ENCODE data around the gene ASPM.
"Not testable (repeated sequence)": the region's sequence is repeated elsewhere in the genome, so short reads cannot be mapped to it uniquely, and the experiment has no call there.

ASPM gene

DNA sequence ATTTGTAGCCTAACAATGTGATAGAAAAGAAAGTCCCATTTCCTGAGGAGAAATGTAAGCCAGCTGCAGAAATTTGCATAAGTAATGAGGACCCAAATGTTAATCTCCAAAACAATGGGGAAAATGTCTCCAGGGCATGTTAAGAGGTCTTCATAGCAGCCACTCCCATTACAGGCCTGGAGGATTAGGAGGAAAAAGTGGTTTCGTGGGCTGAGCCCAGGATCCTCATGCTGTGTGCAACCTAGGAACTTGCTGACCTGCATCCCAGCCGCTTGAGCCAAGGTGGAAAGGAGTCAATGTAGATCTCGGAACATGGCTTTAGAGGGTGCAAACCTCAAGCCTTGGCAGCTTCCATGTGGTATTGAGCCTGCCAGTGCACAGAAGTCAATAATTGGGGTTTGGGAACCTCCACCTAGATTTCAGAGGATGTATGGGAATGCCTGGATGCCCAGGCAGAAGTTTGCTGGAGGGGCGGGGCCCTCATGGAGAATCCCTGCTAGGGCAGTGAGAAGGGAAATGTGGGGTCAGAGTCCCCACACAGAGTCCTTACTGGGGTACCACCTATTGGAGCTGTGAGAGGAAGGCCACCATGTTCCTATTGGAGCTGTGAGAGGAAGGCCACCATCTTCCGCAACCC is 65.2 kb downstream of the ASPM start:
- DNase-seq, result no peak

DNA sequence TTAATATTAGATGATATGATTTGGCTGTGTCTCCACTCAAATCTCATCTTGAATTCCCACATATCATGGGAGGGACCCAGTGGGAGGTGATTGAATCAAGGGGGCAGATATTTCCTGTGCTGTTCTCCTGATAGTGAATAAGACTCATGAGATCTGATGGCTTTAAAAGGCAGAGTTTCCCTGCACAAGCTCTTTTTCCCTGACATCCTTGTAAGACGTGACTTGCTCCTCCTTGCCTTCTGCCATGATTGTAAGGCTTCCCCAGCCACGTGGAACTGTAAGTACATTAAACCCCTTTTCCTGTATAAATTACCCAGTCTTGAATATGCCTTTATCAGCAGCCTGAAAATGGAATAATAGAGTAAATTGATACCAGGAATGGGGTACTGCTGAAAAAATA is 66.1 kb downstream of the ASPM start:
- no peak for DNase-seq

DNA sequence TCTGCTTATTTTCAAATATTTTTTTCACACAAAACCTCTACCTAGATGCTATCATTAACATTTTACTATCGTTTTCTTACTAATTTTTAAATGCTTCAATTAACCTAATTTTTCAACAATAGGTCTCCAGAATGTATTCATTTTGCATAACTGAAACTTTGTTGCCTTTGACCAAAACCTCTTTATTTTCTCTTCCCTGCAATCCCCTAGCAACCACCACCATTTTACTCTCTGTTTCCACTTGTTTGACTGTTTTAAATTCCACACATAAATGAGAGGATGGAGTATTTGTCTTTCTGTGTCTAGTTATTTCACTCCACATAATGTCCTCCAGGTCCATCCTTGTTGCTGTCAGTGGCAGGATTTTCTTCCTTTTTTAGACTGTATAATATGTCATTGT is 69.9 kb downstream of the ASPM start:
- DNase-seq, result no peak

DNA sequence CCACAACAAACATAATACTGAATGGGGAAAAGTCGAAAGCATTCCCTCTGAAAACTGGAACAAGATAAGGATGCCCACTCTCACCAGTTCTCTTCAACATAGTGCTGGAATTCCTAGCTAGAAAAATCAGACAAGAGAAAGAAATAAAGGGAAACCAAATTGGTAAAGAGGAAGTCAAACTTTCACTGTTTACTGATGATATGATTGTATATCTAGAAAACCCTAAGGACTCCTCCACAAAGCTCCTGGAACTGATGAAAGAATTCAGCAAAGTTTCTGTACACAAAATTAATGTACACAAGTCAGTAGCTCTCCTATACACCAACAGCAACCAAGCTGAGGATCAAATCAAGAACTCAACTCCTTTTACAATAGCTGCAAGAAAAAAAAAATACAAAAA is 72.5 kb downstream of the ASPM start:
- no peak for DNase-seq

DNA sequence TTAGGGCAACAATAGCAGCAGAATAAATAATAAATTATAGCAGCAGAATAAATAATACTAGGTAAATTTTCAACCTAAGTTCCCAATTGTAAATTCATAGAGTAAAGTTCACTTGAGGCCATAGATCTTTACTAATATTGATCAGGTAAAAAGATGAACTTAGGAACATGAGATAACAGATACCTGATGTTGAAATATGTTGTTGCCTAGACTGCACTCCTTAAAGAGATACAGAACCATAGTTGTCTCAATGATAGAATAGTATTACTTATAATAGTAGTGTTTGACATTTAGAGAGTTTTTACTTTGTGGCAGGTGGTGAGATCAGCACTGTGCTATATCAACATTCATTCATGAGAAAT is 79.0 kb downstream of the ASPM start:
- DNase-seq, result no peak

DNA sequence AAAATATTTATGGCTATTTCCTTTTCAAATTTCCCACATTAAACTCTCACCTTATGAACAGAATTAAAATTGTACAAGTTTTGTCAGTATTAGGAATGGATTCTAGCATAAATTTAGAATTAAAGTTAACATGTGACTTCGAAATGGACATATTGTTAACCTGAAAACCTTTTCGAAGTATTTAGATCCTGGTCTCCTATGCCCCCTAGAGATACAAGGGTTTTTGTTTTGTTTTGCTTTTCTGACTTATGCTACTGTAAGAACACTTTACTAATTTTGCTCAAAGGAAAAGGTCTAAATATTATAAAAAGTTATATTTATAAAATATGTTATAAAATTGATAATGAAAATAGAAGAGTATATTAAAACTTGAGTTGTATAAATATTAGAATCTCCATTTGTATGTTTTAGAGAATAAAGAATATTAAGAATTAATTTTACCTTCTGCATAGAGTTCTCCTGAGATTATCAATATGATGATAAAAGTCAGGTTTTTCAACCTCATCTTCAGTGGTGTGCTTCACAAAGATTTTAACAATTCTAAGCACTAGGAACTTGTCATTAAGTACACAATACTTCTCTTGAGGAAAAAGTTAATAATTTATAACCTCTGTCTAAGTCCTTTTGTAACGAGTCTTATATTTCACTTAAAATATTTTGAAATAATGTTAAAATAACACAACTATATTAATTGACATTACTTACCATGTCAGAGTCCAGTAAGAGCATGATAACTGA is 79.6 kb downstream of the ASPM start, which contains the start of gene F13B:
TSS of gene F13B (minus strand) at position 542 of the 738 bp plus-strand sequence. CDS start at position 505, 37 bp downstream.
- no peak for DNase-seq

DNA sequence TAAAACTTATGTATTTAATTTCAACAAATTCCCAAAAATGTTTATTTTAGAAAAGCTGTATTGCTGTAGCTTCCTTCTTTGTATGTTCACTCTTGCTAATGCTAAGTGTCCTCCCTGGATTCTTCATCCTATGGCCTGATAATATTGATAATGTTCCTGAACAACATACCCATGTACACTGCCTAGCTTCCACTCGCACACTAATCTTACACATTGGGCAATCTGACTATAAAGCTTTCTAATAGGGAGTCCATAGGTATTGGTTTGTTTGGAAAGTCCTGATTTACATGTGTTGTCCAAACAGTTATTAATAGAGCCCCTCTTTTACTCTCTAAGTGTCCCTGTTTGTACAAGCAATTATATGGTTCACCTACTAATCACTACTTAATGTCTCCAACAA is 80.2 kb downstream of the ASPM start:
- no peak for DNase-seq

DNA sequence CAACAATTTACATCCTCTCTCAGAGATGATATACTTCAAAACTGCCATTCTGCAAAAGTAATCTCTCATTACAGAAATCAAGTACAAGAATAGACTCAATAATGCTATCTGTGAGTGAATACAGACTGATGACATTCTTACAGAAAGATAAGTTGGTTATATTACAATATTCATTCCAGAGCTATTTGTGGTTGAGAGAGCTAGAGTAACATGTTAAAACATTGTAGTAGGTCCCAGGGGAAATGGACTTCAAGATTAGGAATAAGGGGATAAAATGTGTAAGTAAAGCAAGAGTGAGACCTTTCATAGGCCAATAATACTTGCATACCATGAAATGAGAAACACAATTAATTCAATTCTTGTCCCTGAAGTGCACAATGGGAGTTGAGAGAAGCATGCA is 80.9 kb downstream of the ASPM start:
- no peak for DNase-seq

DNA sequence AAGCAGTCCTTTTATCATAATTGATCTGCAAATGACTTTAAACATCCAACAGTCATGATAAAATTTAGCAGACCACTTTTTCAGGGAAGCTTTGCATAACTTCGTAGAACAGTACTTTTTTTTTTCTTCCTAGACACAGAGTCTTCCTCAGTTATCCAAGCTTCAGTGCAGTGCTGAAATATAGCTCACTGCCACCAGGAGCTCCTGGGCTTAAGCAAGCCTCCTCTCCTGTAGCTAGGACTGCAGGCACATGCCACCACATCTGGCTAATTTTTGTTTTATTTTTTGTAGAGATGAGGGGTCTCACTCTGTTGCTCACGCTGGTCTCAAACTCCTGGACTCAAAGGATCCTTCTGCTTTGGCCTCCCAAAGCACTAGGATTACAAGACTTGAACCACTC is 83.3 kb downstream of the ASPM start:
- no peak for DNase-seq

DNA sequence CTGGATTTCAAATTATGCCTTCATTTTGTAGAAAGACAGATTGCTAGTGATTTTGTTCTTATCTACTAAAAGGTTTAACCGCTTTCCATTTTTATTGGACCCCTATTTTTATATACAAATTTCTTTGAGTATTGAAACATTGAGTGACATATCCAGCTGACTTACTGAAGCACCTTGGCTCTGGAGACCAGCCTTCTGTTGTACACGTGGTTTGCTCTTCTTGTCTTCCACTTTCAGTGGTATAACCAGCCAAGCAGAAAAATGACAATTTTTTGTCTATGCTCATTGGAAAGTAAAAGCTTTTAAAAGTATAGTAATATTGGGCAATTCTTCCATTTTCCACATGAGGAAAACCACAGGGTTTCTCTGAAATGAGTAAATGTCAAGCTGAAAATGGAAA is 83.8 kb downstream of the ASPM start:
- no peak for DNase-seq

DNA sequence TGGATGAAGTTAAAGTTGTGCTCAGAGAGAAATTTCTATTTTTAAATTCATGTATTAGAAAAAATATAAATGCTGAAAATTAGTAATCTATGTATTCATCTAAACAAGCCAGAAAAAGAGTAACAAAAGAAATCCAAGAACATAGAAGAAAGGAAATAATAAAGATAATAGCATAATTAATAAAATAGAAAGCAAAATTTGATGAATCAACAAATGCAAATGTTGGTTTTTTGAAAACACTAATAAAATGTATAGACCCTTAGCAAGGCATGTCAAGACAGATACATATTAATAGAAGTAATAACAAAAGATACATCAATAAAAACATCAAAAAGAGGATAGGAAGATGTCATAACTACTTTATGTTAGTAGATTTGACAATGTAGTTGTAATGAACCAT is 97.4 kb downstream of the ASPM start:
- no peak for DNase-seq

DNA sequence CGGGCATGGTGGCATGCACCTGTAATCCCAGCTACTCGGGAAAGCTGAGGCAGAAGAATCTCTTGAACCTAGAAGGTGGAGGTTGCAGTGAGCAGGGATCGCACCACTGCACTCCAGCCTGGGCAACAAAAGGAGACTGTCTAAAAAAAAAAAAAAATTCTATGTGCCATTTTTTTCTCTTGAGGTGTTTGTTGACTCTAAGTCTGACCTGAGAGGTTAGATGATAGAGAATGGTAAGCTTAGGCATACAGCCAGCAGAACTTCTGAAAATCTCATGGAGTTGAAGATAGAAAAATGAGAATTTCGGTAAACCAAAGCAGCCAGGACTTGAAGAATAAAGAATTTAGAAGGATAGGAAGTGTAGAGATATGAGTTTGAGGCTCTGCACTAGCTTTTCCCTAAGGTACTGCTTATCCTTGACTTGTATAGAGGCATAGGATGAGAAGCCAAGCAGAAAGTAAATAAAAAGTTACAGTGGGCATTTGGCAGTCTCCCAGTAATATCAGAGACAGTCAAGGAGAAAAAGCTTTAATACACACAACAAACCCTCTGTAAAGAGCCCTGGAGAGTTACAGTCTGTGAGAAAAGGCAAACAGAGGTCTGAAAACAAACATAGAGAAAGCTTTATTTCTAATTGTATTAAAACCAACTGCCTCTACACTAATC is 103.7 kb downstream of the ASPM start:
- DNase-seq, result no peak

DNA sequence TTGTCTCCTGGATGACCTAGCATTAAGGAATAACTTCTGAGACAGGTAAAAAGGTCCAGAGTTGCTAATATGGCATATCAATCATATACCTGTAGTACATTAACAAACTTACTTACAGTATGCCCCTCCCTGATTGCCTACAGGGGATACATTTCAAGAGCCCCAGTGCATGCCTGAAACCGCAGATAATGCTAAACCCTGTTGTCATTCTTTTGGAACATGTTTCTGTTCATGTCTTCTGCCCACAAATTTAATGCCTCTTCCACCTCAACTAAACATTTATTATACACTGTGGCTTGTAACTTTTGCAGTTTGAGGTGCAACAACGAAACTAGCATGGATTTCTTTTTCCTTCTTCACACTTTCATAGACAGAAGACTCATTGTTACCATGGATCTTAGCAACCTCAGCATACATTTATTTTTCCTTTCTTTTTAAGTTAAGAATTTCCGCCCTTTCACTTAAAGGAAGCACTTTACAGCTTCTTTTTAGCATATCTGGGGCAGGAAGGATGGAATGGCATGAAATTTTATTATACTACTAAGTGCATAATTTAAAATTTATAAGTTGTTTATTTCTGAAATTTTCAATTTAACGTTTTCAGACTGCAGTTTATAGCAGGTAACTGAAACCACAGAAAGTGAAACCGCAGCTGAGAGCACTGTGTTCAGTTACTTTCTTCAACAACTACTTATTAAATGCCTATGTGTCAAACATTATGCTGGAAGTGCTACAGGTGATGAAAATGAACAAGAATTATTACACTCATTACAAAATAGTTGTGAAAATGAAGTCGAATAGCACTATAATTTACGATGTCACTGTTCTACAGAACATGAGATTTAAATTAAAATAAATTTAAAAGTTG is 104.7 kb downstream of the ASPM start:
- DNase-seq, result no peak

DNA sequence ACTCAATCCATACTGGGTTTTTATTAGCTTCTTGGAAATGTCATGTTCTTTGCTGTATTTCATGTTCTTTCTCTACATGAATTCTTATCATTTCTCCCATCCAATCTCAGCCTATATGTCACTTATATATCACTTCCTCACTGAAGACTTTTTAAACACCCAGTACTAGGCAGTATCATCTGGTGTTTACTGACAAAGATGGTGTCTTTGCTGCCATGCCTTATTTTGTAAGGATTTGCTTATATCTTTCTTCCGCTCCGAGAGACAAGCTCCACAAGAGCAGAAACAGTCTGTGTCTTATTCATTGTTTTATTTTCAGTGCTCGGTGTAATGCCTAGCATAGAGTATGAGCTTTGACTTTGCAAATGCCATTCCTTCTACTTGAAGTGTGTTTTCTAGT is 109.6 kb downstream of the ASPM start:
- no peak for DNase-seq

DNA sequence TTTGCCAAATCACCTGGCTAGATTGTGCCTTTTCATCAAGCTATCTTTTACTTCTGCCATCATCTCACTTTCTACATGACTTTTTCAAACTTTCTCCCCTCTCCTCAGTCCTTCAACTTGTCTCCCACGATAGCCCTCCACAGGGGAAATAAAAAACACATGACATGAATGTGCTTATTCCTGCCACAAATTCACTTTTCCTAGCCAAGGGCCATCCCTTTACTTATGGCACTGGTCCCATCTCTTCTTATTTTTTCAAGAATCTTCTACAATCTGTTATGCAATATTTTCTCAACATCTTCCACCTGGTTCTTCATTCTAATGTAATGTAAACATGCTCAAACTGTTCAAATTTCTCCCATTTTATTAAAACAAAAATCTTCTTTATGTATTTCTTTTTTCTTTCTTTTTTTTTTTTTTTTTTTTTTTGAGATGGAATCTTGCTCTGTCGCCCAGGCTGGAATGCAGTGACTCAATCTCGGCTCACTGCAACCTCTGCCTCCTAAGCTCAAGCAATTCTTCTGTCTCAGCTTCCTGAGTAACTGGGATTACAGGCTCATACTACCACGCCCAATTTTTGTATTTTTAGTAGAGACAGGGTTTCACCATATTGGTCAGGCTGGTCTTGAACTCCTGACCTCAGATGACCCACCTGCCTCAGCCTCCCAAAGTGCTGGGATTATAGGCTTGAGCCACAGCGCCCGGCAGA is 111.7 kb downstream of the ASPM start:
- DNase-seq, result not testable (repeated sequence)

All from anterior cingulate cortex (tissue), 58 donors.